ENCODE data around the gene KCNJ9.

GRCh38 chr1:160043543-160043942 is 37.8 kb upstream of the KCNJ9 start:
- no peak for TF ChIP-seq POLR2A (IDR thresholded peaks at IDR 0.05)
- no peak for TF ChIP-seq CTCF (IDR thresholded peaks at IDR 0.05)
